Measurements from ENCODE around the gene SLC9A3.

The SLC9A3 gene

GRCh38 chr5:424301-425110 is 99.7 kb downstream of the SLC9A3 start:
- no peak for DNase-seq

GRCh38 chr5:423626-424261 is 100.5 kb downstream of the SLC9A3 start:
- no peak for DNase-seq

GRCh38 chr5:423233-423565 is 101.0 kb downstream of the SLC9A3 start:
- DNase-seq: no peak

GRCh38 chr5:422323-423232 is 101.7 kb downstream of the SLC9A3 start:
- no peak for DNase-seq

- DNase-seq: no peak
Observed at GRCh38 chr5:421901-422300, 102.3 kb downstream of the SLC9A3 start.

- no peak for DNase-seq
Observed at GRCh38 chr5:421287-421880, 102.9 kb downstream of the SLC9A3 start.

GRCh38 chr5:420632-421286 is 103.5 kb downstream of the SLC9A3 start:
- no peak for DNase-seq

Data from NCI-H446 treated with DMSO at 0.1 percent for 48 hours (cell line).